GM12891 (cell line): Measurements from ENCODE around the gene STIM1.

Experiments used
- POLR2A ChIP-seq: IDR thresholded peaks from 2 replicates; pipeline ENCODE4 v1.6.1; 2011; ENCODE audit warnings: low read depth, low read length, control low read depth
- POLR2AphosphoS5 ChIP-seq: IDR thresholded peaks from 2 replicates; pipeline ENCODE4 v1.6.1; 2011; ENCODE audit warnings: low read depth, low read length, control low read depth
- TAF1 ChIP-seq: IDR thresholded peaks from 2 replicates; pipeline ENCODE4 v1.6.1; 2011; ENCODE audit warnings: low read depth, low read length, control low read depth

DNA sequence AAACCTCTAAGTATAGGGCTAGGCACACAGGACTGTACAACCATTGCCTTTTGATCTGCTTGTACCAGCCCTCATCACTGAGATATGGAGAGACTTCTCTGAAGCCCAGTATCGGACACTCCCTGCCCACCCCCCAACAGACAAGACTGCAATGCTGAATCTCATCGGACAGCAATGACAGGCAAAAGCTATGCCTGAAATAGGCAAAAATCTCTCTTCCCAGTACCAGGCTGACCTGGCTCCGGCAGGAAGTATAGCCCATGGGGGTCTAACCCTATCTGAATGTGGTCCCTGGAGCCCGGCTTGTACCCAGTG, 21.2 kb upstream of the STIM1 start:
- TF ChIP-seq TAF1 (no peak), POLR2A (no peak), POLR2AphosphoS5 (no peak)
